ENCODE data around the gene P4HA2.

The P4HA2 gene

GRCh38 chr5:132224716-132225115, 2.9 kb downstream of the P4HA2 start:
- Histone ChIP-seq H3K9ac (ENCODE audit: low read length) (no peak overlapping the region), H3K4me1 (ENCODE audit: low read length) (no peaks in the 10 kb centered on the region), H3F3A (ENCODE audit: insufficient read depth, low read length) (no peaks in the 10 kb centered on the region), H3K79me2 (ENCODE audit: low read length) (no peaks in the 10 kb centered on the region), H3K4me3 (ENCODE audit: low read length) (no peak overlapping the region), H3K4me2 (ENCODE audit: low read depth, low read length) (no peak overlapping the region), H3K9me2 (replicated peaks; ENCODE audit: insufficient read depth, low read length) (no peaks in the 10 kb centered on the region), H4K20me1 (ENCODE audit: insufficient read depth, low read length) (no peaks in the 10 kb centered on the region), H3K36me3 (replicated peaks; ENCODE audit: insufficient read depth, low read length) (no peaks in the 10 kb centered on the region), H3K27ac (ENCODE audit: low read length) (no peak overlapping the region), H3K27me3 (replicated peaks; ENCODE audit: insufficient read depth, low read length) (no peaks in the 10 kb centered on the region), H3K9me3 (replicated peaks; ENCODE audit: insufficient read depth, low read length) (no peaks in the 10 kb centered on the region), H2AFZ (ENCODE audit: low read length) (no peak overlapping the region)
- no peak for DNase-seq
- TF ChIP-seq CTCF (IDR thresholded peaks at IDR 0.05; ENCODE audit: low read length) = no peak
- TF ChIP-seq EZH2 (optimal IDR thresholded peaks at IDR 0.05; ENCODE audit: low read depth, low read length) = no peak
- no peak for TF ChIP-seq EZH2phosphoT487 (IDR thresholded peaks at IDR 0.05; ENCODE audit: low read length)

- TF ChIP-seq EZH2phosphoT487 (IDR thresholded peaks at IDR 0.05; ENCODE audit: low read length) (no peak), EZH2 (optimal IDR thresholded peaks at IDR 0.05; ENCODE audit: low read depth, low read length) (no peak), CTCF (IDR thresholded peaks at IDR 0.05; ENCODE audit: low read length) (no peak)
- H4K20me1 ChIP-seq (ENCODE audit: insufficient read depth, low read length) = no peaks in the 10 kb centered on the region
- H3K27ac ChIP-seq (ENCODE audit: low read length) = no peak overlapping the region
- H3K4me1 ChIP-seq (ENCODE audit: low read length) = no peaks in the 10 kb centered on the region
- no peaks in the 10 kb centered on the region for H3K9me2 ChIP-seq (replicated peaks; ENCODE audit: insufficient read depth, low read length)
- no peak overlapping the region for H3K9ac ChIP-seq (ENCODE audit: low read length)
- H2AFZ ChIP-seq (ENCODE audit: low read length) = no peak overlapping the region
- no peaks in the 10 kb centered on the region for H3K79me2 ChIP-seq (ENCODE audit: low read length)
- H3K4me2 ChIP-seq (ENCODE audit: low read depth, low read length) = no peak overlapping the region
- no peak overlapping the region for H3K4me3 ChIP-seq (ENCODE audit: low read length)
- no peaks in the 10 kb centered on the region for H3K9me3 ChIP-seq (replicated peaks; ENCODE audit: insufficient read depth, low read length)
- no peaks in the 10 kb centered on the region for H3K36me3 ChIP-seq (replicated peaks; ENCODE audit: insufficient read depth, low read length)
- H3K27me3 ChIP-seq (replicated peaks; ENCODE audit: insufficient read depth, low read length) = no peaks in the 10 kb centered on the region
- no peaks in the 10 kb centered on the region for H3F3A ChIP-seq (ENCODE audit: insufficient read depth, low read length)
- no peak for DNase-seq
Observed at GRCh38 chr5:132223861-132224260, 3.8 kb downstream of the P4HA2 start.

- H3K4me1 ChIP-seq (ENCODE audit: low read length) = no peaks in the 10 kb centered on the region
- no peaks in the 10 kb centered on the region for H3K27me3 ChIP-seq (replicated peaks; ENCODE audit: insufficient read depth, low read length)
- no peaks in the 10 kb centered on the region for H3K79me2 ChIP-seq (ENCODE audit: low read length)
- no peaks in the 10 kb centered on the region for H3F3A ChIP-seq (ENCODE audit: insufficient read depth, low read length)
- H3K4me2 ChIP-seq (ENCODE audit: low read depth, low read length) = no peak overlapping the region
- no peak overlapping the region for H2AFZ ChIP-seq (ENCODE audit: low read length)
- no peaks in the 10 kb centered on the region for H4K20me1 ChIP-seq (ENCODE audit: insufficient read depth, low read length)
- no peak overlapping the region for H3K27ac ChIP-seq (ENCODE audit: low read length)
- no peaks in the 10 kb centered on the region for H3K9me2 ChIP-seq (replicated peaks; ENCODE audit: insufficient read depth, low read length)
- no peak overlapping the region for H3K9ac ChIP-seq (ENCODE audit: low read length)
- no peak overlapping the region for H3K4me3 ChIP-seq (ENCODE audit: low read length)
- TF ChIP-seq EZH2phosphoT487 (IDR thresholded peaks at IDR 0.05; ENCODE audit: low read length) (no peak), EZH2 (optimal IDR thresholded peaks at IDR 0.05; ENCODE audit: low read depth, low read length) (no peak), CTCF (IDR thresholded peaks at IDR 0.05; ENCODE audit: low read length) (no peak)
- no peak for DNase-seq
- H3K9me3 ChIP-seq (replicated peaks; ENCODE audit: insufficient read depth, low read length) = no peaks in the 10 kb centered on the region
- H3K36me3 ChIP-seq (replicated peaks; ENCODE audit: insufficient read depth, low read length) = no peaks in the 10 kb centered on the region
Observed at GRCh38 chr5:132222649-132223038, 5.0 kb downstream of the P4HA2 start.

Data from MM.1S (cell line).